NT2/D1 (cell line): ENCODE results near the gene DAD1.
"Not testable (repeated sequence)": the region's sequence is repeated elsewhere in the genome, so short reads cannot be mapped to it uniquely, and the experiment has no call there.

Experiments
- DNase-seq: peaks from one replicate; pipeline ENCODE4 v3.0.0-alpha.2; 2011; ENCODE audit warnings: low read depth, low spot score
- H3K27me3 ChIP-seq: 2 replicates; pipeline ENCODE4 v1.6.0; 2011; ENCODE audit warnings: mild to moderate bottlenecking; ENCODE audit not compliant: insufficient read length, insufficient read depth
- H3K36me3 ChIP-seq: 2 replicates; pipeline ENCODE4 v1.6.1; 2011; ENCODE audit warnings: mild to moderate bottlenecking, low read length, mixed read lengths; ENCODE audit not compliant: insufficient read depth, insufficient read length
- H3K4me1 ChIP-seq: 2 replicates; pipeline ENCODE4 v1.5.1; 2011; ENCODE audit not compliant: insufficient read depth, insufficient read length
- H3K4me3 ChIP-seq: 2 replicates; pipeline ENCODE4 v1.5.1; 2011; ENCODE audit warnings: low read depth; ENCODE audit not compliant: insufficient read length
- H3K9ac ChIP-seq: 2 replicates; pipeline ENCODE4 v1.6.0; 2011; ENCODE audit warnings: low read depth; ENCODE audit not compliant: insufficient read length
- H3K9me3 ChIP-seq: 2 replicates; pipeline ENCODE4 v1.5.1; 2011; ENCODE audit warnings: mild to moderate bottlenecking, low read length; ENCODE audit not compliant: insufficient read depth
- SUZ12 ChIP-seq: IDR thresholded peaks from 2 replicates; pipeline ENCODE4 v1.6.1; 2011; ENCODE audit not compliant: insufficient read length, insufficient read depth; ENCODE audit errors: extremely low read depth
- YY1 ChIP-seq: IDR thresholded peaks from 2 replicates; pipeline ENCODE4 v1.6.1; 2011; ENCODE audit not compliant: insufficient read length, insufficient read depth
- ZNF274 ChIP-seq: IDR thresholded peaks from 2 replicates; pipeline ENCODE4 v1.6.1; 2011; ENCODE audit warnings: mild to moderate bottlenecking, low read depth, low read length

Gene DAD1

GRCh38 chr14:22626590-22626989 is 37.6 kb upstream of the DAD1 start:
- no peak for DNase-seq
- Histone ChIP-seq H3K9me3 (peaks cover 13% of the 10 kb centered on the region; the same call in 1 of the 2 replicates), H3K4me1 (no peaks in the 10 kb centered on the region), H3K9ac (no peak overlapping the region), H3K27me3 (no peaks in the 10 kb centered on the region), H3K4me3 (no peak overlapping the region), H3K36me3 (no peaks in the 10 kb centered on the region)
- TF ChIP-seq ZNF274: no peak
- TF ChIP-seq YY1: no peak
- no peak for TF ChIP-seq SUZ12

- Histone ChIP-seq H3K9me3 (peaks cover 6% of the 10 kb centered on the region; the same call in 1 of the 2 replicates), H3K4me1 (no peaks in the 10 kb centered on the region), H3K9ac (no peak overlapping the region), H3K27me3 (no peaks in the 10 kb centered on the region), H3K36me3 (no peaks in the 10 kb centered on the region), H3K4me3 (no peak overlapping the region)
- DNase-seq: no peak
- TF ChIP-seq YY1: no peak
- TF ChIP-seq SUZ12: no peak
- TF ChIP-seq ZNF274: no peak
These were observed 34.0 kb upstream of the DAD1 start for GRCh38 chr14:22623047-22623446.

DNA sequence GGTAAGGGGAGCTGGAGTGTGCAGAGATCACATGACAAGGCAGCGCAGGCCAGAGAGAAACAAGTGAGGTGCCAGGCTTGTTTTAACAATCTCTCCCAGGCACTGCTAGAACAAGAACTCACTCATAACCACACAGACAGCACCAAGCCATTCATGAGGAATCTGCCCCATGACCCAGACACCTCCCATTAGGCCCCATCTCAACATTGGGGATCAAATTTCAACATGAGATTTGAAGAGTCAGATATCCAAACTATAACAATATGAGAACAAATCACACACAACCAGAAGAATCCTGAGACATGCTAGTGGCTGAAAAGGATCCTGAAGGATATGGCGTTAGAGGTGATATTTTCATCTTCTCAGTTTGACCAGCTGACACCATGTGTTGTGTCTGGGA is 33.2 kb upstream of the DAD1 start:
- DNase-seq: no peak
- TF ChIP-seq ZNF274 (no peak), YY1 (no peak), SUZ12 (no peak)
- H3K36me3 ChIP-seq: no peaks in the 10 kb centered on the region

DNA sequence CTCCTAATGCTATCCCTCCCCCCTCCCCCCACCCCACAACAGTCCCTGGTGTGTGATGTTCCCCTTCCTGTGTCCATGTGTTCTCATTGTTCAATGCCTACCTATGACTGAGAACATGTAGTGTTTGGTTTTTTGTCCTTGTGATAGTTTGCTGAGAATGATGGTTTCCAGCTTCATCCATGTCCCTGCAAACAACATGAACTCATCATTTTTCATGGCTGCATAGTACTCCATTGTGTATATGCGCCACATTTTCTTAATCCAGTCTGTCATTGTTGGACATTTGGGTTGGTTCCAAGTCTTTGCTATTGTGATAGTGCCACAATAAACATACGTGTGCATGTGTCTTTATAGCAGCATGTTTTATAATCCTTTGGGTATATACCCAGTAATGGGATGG is 26.7 kb upstream of the DAD1 start:
- not testable (repeated sequence) for H3K9ac ChIP-seq, H3K9me3 ChIP-seq, H3K4me3 ChIP-seq, DNase-seq, H3K27me3 ChIP-seq, H3K4me1 ChIP-seq
- peaks cover 12% of the 10 kb centered on the region for H3K36me3 ChIP-seq

More for the DNA sequence above, 33.2 kb upstream of the DAD1 start:
- Histone ChIP-seq H3K4me1 (no peaks in the 10 kb centered on the region), H3K9me3 (peaks cover 6% of the 10 kb centered on the region; the same call in 1 of the 2 replicates), H3K27me3 (no peaks in the 10 kb centered on the region), H3K9ac (no peak overlapping the region), H3K4me3 (no peak overlapping the region)

- Histone ChIP-seq H3K9me3 (no peaks in the 10 kb centered on the region), H3K36me3 (peaks cover 26% of the 10 kb centered on the region), H3K9ac (no peak overlapping the region), H3K27me3 (no peaks in the 10 kb centered on the region), H3K4me3 (no peak overlapping the region), H3K4me1 (no peaks in the 10 kb centered on the region)
- DNase-seq: no peak
- TF ChIP-seq ZNF274 (no peak), YY1 (no peak), SUZ12 (no peak)
These were observed 25.3 kb upstream of the DAD1 start for GRCh38 chr14:22614240-22614799.

DNA sequence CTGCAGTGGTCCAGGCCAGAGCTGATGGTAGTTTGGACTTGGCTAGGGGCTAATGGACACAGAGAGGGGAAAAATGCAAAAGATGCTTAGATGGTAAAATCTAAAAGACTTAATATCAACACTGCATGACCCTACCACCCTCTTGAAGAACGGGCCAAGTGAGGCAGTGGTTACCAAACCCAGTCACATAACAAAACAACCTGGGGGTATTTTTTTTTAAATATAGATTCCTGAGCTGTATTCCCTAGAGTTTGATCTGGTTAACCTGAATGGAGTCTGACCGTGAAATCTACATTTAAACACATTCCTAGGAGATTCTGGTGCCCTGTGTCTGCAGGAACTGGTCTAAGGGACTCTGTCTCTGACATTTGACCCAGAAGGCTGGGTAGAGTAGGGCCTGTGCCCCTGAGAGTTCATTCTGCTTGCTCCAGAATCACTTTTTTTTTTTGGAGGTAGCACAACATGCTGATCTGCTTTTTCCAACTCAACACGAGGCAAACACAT is 24.8 kb upstream of the DAD1 start:
- Histone ChIP-seq H3K27me3 (no peaks in the 10 kb centered on the region), H3K36me3 (peaks cover 28% of the 10 kb centered on the region), H3K9me3 (no peaks in the 10 kb centered on the region), H3K4me3 (no peak overlapping the region), H3K4me1 (no peaks in the 10 kb centered on the region), H3K9ac (no peak overlapping the region)
- TF ChIP-seq SUZ12 (no peak), ZNF274 (no peak), YY1 (no peak)
- no peak for DNase-seq

- Histone ChIP-seq H3K4me1 (no peaks in the 10 kb centered on the region), H3K9me3 (no peaks in the 10 kb centered on the region), H3K36me3 (peaks cover 33% of the 10 kb centered on the region), H3K27me3 (no peaks in the 10 kb centered on the region), H3K9ac (no peak overlapping the region), H3K4me3 (no peak overlapping the region)
- no peak for DNase-seq
- TF ChIP-seq ZNF274 (no peak), SUZ12 (no peak), YY1 (no peak)
These were observed 24.2 kb upstream of the DAD1 start for GRCh38 chr14:22613106-22613695.

GRCh38 chr14:22610931-22611330 is 21.9 kb upstream of the DAD1 start:
- no peaks in the 10 kb centered on the region for H3K4me1 ChIP-seq
- H3K36me3 ChIP-seq: peaks cover 52% of the 10 kb centered on the region
- DNase-seq: no peak
- no peaks in the 10 kb centered on the region for H3K27me3 ChIP-seq
- no peaks in the 10 kb centered on the region for H3K9me3 ChIP-seq
- H3K4me3 ChIP-seq: no peak overlapping the region
- TF ChIP-seq SUZ12 (no peak), YY1 (no peak), ZNF274 (no peak)
- no peak overlapping the region for H3K9ac ChIP-seq
